ENCODE data around the gene ACP3. TPM values are rescaled to one million over a fixed set of nuclear protein-coding genes. Genes with fewer than 3 reads are reported as not detected.

The ACP3 gene
- total RNA-seq, 1 donor from 2014 or later, result 8.3 TPM

Other genes with a start within 250 kb of the ACP3 start
- 67.9 TPM for gene DNAJC13, start 100.1 kb downstream of the ACP3 start, total RNA-seq

Measured in tongue (tissue), 1 donor.